22Rv1 (cell line): ENCODE results near the gene SLC13A2.
A peak's percentile ranks its signal among the peaks of the same experiment; 100 is the strongest.

Experiments used
- H3K27ac ChIP-seq: fragments of 450-650 bp; 2 replicates; pipeline ENCODE4 v1.5.1; 2017
- CTCF ChIP-seq: fragments of 450-650 bp; IDR thresholded peaks from 2 replicates; pipeline ENCODE4 v1.5.1; 2017; ENCODE audit warnings: mild to moderate bottlenecking
- ZFX ChIP-seq: fragments of 450-650 bp; IDR thresholded peaks from 2 replicates; pipeline ENCODE4 v1.6.1; 2017; ENCODE audit warnings: antibody characterized with exemption, borderline replicate concordance

Gene SLC13A2

GRCh38 chr17:28527859-28528258, 54.4 kb downstream of the SLC13A2 start:
- H3K27ac ChIP-seq, result peak overlapping the region; percentile 69
- TF ChIP-seq CTCF (no peak), ZFX (no peak)

GRCh38 chr17:28528327-28529012, 55.0 kb downstream of the SLC13A2 start:
- H3K27ac ChIP-seq, result peak overlapping the region; percentile 69
- TF ChIP-seq CTCF (no peak), ZFX (no peak)

GRCh38 chr17:28529013-28529400, 55.6 kb downstream of the SLC13A2 start:
- H3K27ac ChIP-seq, result no peak overlapping the region

GRCh38 chr17:28530250-28530649, 56.8 kb downstream of the SLC13A2 start:
- H3K27ac ChIP-seq, result no peak overlapping the region

More at GRCh38 chr17:28529013-28529400, 55.6 kb downstream of the SLC13A2 start:
- TF ChIP-seq CTCF (no peak), ZFX (no peak)

GRCh38 chr17:28530926-28531325, 57.5 kb downstream of the SLC13A2 start:
- no peak for TF ChIP-seq ZFX
- no peak for TF ChIP-seq CTCF
- H3K27ac ChIP-seq, result no peak overlapping the region

More at GRCh38 chr17:28530250-28530649, 56.8 kb downstream of the SLC13A2 start:
- TF ChIP-seq CTCF (no peak), ZFX (no peak)

GRCh38 chr17:28532050-28532960, 58.9 kb downstream of the SLC13A2 start:
- H3K27ac ChIP-seq, result no peak overlapping the region
- TF ChIP-seq ZFX, result no peak
- TF ChIP-seq CTCF, result no peak
